Effector CD8-positive, alpha-beta T cell (primary cell): ENCODE results near the gene TSG101.
A peak's percentile ranks its signal among the peaks of the same experiment; 100 is the strongest.

Experiments used
- DNase-seq: peaks from one replicate; lab custom pipeline; 2025; lab: John Stamatoyannopoulos, UW
- total RNA-seq, 4 experiments: gene quantifications; one replicate each; lab custom pipeline; 2026; lab: John Stamatoyannopoulos, UW

TSG101 gene, protein sequence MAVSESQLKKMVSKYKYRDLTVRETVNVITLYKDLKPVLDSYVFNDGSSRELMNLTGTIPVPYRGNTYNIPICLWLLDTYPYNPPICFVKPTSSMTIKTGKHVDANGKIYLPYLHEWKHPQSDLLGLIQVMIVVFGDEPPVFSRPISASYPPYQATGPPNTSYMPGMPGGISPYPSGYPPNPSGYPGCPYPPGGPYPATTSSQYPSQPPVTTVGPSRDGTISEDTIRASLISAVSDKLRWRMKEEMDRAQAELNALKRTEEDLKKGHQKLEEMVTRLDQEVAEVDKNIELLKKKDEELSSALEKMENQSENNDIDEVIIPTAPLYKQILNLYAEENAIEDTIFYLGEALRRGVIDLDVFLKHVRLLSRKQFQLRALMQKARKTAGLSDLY
- 33.7 to 46.0 (median 40.3) reads per million in 4 experiments for total RNA-seq

DNA sequence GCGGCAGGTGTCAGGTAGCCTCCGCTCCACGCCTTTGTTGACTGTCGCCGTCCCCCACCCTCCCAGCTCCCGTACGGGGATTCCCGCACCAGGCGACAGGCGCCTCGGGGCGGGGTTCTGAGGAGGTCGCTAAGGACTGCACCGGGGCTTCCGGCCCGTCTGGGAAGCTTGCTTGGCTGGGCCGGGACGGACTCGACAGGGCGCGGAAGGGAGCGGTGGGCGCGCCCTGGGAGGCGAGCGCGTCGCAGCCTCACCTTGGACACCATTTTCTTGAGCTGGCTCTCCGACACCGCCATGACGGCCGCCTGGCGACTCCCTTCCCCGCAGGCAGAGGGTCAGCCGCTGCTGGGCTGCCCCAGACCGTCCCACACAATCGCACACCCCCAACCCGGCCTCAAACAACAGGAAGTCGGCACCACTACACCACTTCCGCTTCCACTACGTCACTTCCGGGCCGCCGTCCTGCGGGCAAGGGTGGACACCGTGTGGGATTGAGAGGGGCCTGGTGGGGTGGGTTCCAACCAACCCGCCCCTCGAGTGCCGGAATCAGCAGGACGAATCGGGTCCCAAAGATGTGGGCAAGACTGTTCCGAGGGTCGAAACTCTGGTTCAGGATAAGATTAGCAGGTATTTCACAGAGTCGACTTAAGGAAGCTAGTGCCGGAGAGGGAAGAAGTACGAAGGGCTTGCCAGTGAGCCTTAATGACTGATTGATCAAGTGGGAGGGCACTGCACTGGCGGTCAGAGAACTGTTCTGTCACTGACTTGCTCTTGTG, at the start of gene TSG101:
TSG101 (minus strand) TSS at position 422 of the 776 bp plus-strand sequence; CDS start at position 296, 126 bp downstream.
- peak; percentile 88 for DNase-seq

DNA sequence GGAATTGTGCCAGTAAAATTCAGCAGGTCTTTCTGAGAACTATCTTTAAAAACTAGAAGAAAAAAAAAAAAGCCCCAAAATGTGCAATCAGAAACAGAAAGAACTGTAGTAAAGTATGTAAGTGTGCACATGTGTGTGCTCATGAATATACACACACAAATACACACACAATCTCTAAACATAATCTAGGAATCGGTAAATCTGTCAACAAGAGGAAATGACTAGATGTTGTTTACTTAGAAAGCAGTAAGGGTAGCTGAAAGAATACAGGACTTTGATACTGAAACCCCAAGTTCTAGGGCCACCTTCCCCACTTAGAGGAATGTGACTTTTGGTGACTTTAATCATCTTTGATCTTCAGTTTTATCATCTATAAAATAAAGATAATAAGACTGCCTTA, 48.6 kb upstream of the TSG101 start:
- no peak for DNase-seq

DNA sequence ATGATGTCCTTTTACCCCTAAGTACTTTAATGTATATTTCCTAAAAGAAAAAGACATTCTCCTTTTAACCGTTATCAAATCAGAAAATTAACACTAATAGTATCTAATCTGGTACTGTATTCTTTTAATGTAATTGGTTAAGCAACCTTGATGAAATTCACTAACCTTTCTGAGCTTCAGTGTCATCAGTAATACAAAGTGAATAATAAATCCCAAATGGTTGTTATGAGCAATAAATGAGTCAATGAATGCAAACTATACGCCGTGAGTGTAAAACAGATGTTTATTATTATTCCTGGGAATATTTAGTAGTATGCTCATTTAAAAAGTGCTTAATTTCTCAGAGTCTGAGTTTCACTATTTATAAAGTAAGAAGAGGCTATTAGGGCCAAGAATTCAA, 40.3 kb upstream of the TSG101 start:
- DNase-seq: no peak

DNA sequence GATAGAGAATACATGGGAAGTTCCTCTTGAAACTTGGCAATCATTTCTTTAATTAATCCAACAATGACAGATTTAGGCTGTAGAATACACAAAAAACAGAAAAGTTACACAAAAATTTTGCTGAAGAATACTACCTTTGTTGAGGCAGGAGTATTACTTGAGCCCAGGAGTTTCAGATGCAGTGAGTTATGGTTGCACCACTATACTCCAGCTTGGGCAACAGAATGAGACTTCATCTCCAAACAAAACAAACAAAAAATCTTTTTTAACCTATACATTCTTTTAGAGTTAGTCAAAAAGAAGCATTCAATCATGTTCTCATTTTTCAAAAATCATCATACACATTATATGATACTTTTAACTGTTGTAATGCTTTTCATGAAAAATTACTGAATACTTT, 39.7 kb upstream of the TSG101 start:
- DNase-seq: no peak

DNA sequence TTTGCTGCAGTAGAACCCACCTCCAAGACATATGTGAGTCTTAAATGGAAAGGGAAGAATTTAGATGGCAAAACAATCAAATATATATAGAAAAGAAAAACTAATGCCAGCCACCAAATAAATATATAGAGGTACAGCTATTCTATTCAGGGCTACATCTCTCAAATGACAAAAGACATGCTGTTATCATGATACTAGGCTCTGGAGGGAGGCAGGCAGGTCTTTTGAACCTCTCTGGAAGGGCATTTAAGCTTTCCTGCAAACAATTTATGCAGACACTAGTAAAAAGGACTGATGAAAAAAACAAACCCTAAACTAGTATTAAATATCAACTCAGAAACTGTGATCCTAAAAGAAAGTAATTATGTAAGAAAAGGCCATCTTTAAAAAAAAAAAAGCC, 37.4 kb upstream of the TSG101 start:
- no peak for DNase-seq

DNA sequence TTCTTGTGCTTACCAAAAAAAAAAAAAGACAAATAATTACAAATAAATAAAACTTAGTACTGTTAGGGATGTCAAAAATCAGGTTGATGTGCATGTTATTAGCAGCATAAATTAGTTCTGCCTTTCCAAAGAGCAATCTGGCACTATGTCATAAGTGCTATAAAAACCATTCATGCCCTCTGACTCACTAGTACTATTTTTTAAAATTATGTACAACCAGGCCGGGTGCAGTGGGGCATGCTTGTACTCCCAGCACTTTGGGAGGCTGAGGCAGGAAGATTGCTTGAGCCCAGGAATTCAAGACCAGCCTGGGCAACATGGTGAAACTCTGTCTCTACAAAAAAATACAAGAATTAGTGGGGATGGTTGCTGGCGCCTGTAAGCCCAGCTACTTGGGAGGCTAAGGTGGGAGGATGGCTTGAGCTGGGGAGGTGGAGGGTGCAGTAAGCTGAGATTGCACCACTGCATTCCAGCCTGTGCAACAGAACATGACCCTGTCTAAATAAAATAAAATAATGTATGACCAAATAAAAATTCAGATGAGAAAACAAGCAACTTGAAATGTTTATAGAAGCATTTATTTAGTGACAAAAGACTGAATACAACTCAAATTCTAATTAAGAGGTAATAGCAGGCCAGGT, 36.5 kb upstream of the TSG101 start:
- no peak for DNase-seq

DNA sequence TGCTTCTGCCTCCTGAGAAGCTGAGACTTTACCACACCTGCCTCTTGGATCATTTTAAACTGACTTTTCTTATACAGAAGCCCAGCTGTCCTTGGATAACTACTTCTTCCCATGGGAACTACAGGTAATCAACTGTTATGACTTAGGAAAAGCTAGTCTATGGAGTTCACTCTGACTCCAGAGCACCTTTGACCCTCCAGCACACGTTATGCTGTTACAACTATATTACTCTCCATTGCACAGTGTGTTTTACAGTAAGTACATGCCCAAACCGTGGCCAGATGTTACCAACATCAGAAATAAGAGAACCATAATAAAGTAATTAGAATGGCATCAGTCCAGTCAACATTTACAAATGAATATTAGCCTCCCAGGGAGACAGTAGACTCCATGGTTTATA, 21.3 kb upstream of the TSG101 start:
- DNase-seq: no peak

DNA sequence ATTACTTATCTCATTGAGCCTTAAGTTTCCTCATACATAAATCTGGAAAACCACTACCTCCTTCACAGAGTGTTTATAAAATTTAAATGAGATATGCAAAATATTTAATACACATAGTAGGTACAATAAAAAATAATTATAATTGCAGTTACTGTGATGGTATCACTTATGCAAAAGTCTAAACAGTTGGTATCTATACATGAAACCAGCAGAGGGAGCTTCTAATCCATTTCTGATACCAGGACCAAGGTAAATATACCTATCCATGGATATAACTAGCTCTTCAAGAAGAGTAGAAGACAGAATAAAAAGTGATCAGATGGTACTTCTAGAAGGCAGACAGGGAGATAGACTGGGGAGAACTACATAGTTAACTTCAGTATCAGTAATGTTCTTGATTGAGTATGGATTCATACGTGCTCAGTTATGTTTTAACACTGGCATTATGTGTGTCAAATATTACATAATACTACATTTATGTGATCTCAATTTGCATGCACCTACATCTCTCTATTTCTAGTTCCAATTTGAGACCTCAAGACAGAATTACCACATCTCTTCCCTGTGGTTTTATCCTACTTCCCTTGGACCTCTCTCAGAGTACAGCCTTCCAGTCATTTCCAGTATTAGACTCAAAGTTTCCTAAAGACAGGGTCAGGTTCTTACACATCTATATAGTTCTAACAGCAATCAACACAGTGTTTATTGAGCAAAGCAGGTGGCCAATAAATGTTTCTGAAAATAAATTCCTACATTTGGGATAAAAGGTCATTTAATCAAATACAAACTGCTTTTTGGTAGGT, 13.7 kb upstream of the TSG101 start:
- DNase-seq: no peak

DNA sequence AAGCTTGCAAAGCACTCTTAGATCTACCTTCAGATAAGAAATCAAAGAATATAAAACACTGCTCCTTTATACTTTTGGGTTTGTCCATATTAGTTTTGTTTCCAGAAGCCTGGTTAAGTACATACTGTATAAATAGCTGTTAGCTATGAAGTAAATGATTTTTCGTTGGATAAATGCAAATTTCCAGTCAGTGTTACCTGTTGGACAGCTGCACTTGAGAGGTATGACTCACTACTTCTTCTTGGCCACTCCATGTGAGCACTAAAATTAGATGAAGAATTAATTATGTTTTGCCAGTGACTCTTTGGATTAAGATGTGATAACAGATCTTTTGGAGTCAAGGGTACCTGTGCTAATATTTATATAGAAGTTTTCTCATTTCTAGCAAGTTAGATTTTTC, 9.5 kb upstream of the TSG101 start:
- no peak for DNase-seq

DNA sequence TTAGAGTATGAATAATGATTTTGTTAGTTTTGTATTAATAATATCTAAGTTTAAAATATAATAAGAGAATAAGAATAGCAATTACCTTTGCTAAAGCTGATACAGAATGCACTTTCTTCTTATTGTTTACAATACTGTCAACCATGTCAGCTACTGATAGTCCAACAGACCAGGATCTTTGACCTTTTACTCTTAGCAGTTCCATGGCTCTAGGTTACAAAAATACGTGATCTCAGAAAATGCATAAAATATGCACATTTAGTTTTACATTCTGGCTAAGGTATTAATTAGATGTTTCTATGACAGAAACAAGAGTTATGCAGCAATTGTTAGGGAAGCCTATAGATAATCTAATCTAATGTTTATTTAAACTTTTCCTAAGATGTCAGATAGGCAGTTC, 7.5 kb upstream of the TSG101 start:
- DNase-seq: no peak

DNA sequence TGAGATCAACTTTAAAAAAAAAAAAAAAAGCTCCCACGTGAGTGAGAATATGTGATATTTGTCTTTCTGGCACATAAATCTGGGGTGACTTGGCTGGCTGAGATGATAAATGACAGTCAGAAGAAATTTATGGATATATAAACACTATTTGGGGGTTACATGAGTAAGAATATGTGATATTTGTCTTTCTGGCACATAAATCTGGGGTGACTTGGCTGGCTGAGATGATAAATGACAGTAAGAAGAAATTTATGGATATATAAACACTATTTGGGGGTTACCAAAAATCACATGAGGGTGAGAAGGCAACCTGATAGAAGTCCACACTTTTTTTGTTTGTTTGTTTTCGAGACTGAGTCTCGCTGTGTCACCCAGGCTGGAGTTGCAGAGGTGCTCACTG, 6.6 kb upstream of the TSG101 start:
- DNase-seq: no peak

DNA sequence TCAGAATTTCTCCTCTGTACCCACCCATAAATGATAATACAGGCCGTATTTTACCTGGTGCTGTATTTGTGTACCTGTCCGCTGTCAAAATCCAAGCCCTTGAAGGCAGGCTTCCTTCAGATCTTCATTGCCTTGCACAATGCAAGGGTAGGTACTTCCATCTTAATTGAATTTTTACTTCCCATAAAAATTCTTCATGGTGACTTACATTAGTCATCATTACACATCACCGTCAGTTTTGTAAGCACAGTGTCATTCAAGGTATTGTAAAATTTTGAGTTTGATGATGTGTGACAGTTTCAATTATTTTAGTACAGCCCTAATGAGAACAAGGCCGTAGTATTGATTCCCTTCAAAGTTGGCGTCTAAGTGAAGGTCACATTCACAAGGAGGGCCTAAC, 770 bp upstream of the TSG101 start:
- DNase-seq: no peak

DNA sequence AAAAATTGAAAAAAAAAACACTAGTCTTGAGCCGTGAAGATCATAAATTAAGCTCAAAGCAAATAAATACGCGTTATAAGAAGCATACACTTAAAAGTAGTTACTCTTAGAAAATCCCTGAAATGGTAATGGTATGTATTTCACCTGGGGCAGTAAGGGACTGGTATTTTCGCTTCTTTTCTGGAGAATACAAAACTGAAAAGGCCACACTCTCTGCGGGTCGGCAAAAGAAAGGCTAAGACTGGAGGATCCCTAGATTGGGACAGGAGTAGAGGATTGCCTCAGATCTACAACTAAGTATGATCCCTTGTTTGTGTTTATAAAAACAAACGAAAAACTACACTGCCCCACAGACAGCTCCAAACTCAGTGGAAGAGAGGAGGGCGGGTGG, 617 bp downstream of the TSG101 start:
- no peak for DNase-seq

DNA sequence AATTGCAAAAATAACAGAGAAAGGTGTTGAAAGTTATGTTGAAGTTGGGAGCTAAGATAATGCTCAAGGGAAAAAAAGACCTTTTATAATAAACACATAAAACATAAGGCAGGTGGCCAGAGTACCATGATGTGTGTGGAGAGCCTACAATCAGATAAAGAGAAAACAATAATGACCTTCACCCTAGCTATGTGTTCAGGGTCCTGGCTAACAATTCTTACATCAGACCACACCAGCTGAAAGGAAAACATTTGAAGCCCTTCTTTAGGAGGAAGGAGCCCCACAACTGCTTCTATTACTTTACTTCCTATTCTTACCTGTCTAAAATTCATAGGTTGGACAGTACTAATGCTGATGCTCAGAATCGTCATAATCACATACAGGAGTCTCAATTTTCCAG, 2.5 kb downstream of the TSG101 start:
- DNase-seq: no peak

DNA sequence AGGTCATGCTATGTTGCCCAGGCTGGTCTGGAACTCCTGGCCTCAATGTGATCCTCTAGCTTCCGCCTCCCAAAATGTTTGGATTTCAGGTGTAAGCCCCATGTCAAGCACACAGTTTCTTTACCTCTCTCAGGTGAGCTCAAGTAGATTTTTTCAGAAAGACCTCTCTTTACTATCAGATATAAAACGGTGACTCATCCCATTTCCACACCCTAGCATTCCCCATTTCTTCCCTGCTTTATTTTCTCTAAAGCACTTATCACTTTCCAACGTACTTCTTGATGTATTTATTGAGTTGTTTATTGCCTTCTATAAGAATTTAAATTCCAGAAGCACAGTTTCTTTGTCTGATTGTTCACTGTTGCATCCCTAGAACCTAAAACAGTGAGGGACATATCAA, 3.7 kb downstream of the TSG101 start:
- DNase-seq: no peak

DNA sequence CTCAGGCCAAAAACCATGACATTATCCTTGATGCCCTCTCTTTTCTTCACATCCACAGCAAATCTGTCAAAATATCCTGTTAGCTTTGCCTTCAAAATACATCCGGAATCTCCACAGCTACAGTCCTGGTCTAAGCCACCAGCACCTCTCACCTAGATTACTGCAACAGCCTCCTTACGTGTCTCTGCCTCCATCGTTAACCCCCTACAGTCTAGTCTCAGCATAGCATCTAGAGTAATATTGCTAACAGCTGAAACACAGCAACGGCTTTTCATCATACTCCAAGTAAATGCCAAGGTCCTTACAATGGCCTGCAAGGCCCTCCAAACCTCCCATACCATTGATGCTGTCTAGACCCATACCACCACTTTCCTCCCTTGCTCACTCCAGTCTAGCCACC, 4.4 kb downstream of the TSG101 start:
- no peak for DNase-seq

DNA sequence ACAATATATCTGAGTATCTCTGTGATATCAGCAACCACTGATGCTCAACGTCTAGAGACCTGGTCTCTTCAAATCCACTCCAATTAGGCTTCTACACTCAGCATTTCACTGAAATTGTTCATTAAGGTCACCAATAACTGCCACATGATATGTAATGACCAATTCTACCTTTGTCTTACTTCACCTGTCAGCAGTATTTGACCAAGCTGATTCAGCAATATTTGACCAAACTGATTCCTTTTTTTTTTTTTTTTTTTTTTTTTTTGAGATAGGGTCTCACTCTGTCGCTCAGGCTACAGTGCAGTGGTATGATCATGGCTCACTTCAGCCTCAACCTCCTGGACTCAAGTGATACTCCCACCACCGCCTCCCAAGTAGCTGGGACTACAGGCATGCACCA, 5.6 kb downstream of the TSG101 start:
- DNase-seq: no peak

DNA sequence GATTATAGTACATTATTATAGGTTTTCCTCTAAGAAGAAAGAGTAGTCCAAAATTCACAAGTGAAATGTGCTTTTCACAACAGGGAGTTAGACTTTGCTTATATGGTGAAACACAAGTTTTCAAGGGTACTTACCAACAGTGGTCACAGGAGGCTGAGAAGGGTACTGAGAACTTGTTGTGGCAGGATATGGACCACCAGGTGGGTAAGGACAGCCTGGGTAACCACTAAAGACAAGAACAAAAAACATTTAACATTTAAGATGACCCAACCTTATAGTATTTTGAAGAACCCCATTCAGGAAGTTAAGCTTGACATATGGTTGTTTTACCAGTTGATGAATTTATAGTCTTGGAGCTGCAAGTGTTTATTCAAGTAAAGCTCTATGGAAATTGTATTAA, 24.4 kb downstream of the TSG101 start:
- no peak for DNase-seq

DNA sequence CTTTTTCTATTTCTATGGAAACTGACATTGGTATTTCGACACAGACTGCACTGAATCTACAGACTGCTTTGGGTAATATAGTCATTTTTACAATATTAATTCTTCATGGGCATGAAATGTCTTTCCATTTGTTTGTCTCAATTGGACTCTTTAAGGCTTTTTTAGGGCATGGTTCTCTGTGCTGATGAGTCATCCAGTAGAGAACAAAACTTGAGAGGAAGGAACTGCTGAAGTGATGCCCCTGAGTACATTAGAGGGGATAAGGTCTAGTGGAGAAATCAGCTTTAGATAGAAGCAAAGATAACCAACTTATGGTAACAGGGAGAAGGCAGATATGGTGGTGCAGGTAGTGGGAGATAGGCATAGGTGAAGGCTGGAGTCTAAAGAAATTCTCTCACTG, 25.1 kb downstream of the TSG101 start:
- DNase-seq: no peak

DNA sequence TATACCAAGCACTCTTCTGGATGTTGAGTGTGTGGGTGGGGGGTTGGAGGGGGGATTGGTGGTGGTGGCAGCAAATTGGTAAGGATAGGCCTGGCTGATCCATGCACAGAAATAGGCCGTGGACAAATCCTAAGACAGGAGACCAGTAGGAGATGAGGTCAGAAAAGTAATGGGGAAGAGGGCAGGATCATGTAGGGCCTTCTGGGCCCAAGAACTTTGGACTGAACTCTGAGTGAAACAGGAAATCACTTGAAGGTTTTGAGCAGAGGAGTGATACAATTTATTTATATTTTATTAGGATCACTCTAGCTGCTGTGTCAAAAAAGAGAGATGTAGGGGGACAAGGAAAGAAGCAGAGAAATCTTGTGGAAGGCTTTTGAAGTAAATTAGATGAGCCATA, 28.7 kb downstream of the TSG101 start:
- DNase-seq: no peak

DNA sequence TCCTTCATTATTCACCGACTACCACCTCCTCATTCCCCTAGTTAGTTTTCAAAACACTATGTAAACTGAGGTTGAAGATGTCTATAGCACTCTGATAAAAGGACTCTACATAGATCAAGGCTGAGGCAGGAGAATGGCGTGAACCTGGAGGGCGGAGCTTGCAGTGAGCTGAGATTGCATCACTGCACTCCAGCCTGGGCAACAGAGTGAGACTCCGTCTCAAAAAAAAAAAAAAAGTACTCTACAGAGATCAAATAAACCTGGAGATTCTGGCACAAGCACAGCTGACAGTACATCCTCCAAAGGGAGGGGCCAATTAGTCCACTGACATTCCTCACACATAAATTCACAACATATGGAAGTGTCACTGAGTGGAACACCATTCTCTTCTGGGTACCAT, 31.0 kb downstream of the TSG101 start:
- no peak for DNase-seq

DNA sequence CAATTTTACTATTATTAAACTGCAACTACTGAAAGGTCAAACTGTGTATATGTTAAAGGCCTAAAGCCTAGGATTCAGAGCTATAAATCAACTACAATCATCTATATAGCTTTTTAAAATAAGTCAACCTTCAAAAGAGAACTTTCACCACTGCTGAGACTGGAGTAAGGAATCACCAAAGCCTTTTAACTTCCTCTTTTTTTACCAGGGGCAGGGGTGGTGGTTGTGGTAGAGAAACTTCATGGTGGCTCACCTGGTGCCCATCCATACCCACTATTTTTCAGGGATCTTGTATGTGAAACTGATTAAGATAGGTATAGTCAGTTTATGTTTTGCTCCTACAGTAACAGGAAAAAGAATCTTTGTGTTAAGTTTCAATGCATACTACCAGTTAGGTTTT, 31.5 kb downstream of the TSG101 start:
- no peak for DNase-seq
